ENCODE data around the gene HOTAIR. TPM values are rescaled to one million over a fixed set of nuclear protein-coding genes. Genes with fewer than 3 reads are reported as not detected.

The HOTAIR gene
- total RNA-seq, 1 donor from 2014 or later, result 1.8 TPM

- Mint-ChIP-seq H3K4me1 (no peaks in the 10 kb centered on the region), H3K27ac (no peak overlapping the region), H3K27me3 (ENCODE audit: low read depth) (peaks cover 100% of the 10 kb centered on the region), H3K36me3 (no peaks in the 10 kb centered on the region), H3K9me3 (peaks cover 3% of the 10 kb centered on the region), H3K4me3 (no peak overlapping the region)
- DNase-seq (ENCODE audit: low spot score in 2 of 2, unreplicated experiment in 2 of 2), result no peak
- no peak for TF ChIP-seq CTCF (IDR thresholded peaks at IDR 0.05; ENCODE audit: unreplicated experiment)
Observed at GRCh38 chr12:53929527-53929926, 45.2 kb downstream of the HOTAIR start.

- no peak overlapping the region for H3K27ac Mint-ChIP-seq
- TF ChIP-seq CTCF (IDR thresholded peaks at IDR 0.05; ENCODE audit: unreplicated experiment), result no peak
- H3K4me3 Mint-ChIP-seq, result no peak overlapping the region
- H3K4me1 Mint-ChIP-seq, result no peaks in the 10 kb centered on the region
- H3K9me3 Mint-ChIP-seq, result peaks cover 3% of the 10 kb centered on the region
- peaks cover 100% of the 10 kb centered on the region for H3K27me3 Mint-ChIP-seq (ENCODE audit: low read depth)
- H3K36me3 Mint-ChIP-seq, result no peaks in the 10 kb centered on the region
- no peak for DNase-seq (ENCODE audit: low spot score in 2 of 2, unreplicated experiment in 2 of 2)
Observed at GRCh38 chr12:53928054-53928835, 46.5 kb downstream of the HOTAIR start.

GRCh38 chr12:53927220-53928029, 47.3 kb downstream of the HOTAIR start:
- DNase-seq (ENCODE audit: low spot score in 2 of 2, unreplicated experiment in 2 of 2), result no peak

GRCh38 chr12:53924521-53925405, 50.0 kb downstream of the HOTAIR start:
- Mint-ChIP-seq H3K4me1 (no peaks in the 10 kb centered on the region), H3K27me3 (ENCODE audit: low read depth) (peaks cover 98% of the 10 kb centered on the region), H3K36me3 (no peaks in the 10 kb centered on the region), H3K27ac (no peak overlapping the region), H3K9me3 (peaks cover 3% of the 10 kb centered on the region), H3K4me3 (no peak overlapping the region)
- no peak for DNase-seq (ENCODE audit: low spot score in 2 of 2, unreplicated experiment in 2 of 2)
- TF ChIP-seq CTCF (IDR thresholded peaks at IDR 0.05; ENCODE audit: unreplicated experiment), result no peak

More at GRCh38 chr12:53927220-53928029, 47.3 kb downstream of the HOTAIR start:
- no peak for TF ChIP-seq CTCF (IDR thresholded peaks at IDR 0.05; ENCODE audit: unreplicated experiment)
- H3K9me3 Mint-ChIP-seq, result peaks cover 3% of the 10 kb centered on the region
- no peak overlapping the region for H3K27ac Mint-ChIP-seq
- H3K36me3 Mint-ChIP-seq, result no peaks in the 10 kb centered on the region
- no peaks in the 10 kb centered on the region for H3K4me1 Mint-ChIP-seq
- H3K4me3 Mint-ChIP-seq, result no peak overlapping the region
- H3K27me3 Mint-ChIP-seq (ENCODE audit: low read depth), result peaks cover 100% of the 10 kb centered on the region

Data from mesothelial cell of epicardium (in vitro differentiated cells).